GM21825 (cell line): ENCODE data around the gene CDV3.

Experiments used
- ATAC-seq: cut with Tn5 transposase; IDR thresholded peaks from one replicate; pipeline ENCODE4 v1.9.1; 2021; ENCODE audit warnings: mild to moderate bottlenecking, moderate library complexity; ENCODE audit not compliant: unreplicated experiment

CDV3 gene

DNA sequence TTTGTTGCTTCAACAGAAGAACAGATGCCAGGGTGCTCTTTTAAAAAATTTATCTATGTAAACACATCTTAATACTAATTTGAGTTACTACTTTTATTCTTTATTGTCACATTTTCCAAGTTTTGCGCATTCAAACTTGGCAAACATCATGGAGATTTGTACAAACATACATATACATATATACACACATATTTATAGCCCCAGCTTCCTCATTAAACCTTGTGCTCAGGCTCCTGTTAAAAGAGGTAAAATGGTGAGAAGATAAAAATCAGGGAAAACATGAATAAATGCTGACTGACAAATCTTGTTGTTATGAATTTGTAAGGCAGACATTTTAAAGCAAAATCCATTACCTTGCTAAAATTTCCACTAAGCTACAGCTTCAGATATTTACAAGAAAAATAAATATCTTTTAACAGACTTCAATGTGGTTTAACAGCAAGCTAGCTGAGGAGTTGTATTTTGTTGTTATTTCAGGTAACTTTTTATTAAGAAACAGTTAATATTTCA, 27.1 kb downstream of the CDV3 start:
- no peak for ATAC-seq

DNA sequence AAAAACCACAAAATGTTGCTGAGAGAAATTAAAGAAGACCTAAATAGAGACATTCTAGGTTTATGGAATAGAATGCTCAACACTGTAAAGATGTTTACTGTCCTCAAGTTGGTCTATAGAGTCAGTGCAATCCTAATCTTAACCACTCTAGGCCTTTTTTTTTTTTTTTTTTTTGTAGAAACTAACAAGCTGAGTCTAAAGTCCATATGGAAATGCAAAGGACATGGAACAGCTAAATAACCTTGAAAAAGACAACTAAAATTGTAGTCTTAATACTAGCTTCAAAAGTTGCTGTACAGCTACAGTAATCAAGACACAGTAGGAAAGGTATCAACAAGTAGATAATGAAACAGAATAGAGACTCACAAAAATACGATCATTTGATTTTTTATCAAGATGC, 32.9 kb downstream of the CDV3 start:
- no peak for ATAC-seq

DNA sequence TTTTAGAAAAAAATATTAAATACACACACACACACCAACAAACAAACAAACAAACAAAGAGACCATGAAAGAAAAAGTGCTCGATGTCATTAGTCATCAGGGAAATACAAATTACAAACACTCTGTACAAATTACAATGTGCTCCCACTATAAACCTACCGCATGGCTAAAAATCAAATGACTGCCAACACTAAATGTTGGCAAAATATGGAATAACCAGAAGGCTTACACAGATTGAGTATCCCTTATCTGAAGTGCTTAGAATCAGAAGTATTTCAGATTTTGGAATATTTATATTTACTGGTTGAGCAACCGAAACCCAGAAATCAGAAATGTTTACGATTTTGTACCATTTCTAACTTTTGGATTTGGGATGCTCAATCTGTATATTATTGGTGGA, 33.4 kb downstream of the CDV3 start:
- no peak for ATAC-seq

DNA sequence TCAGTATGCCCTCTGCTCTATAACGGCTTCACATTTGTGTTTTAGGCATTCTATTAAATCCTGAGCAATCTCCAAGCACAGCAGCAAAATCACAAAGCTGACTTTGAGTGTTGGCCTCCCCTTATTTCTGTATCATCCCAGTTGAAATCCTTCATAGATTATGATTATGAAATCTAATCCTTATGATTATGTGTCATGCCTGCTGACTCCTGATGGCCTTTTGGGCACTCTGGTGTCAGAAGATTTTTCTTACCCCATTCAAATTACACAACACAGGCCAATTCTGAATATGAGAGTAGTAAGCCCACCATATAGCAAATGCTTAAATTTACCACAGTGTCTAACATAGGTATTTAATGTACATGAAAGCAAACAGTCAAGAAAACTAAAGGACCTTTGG, 34.3 kb downstream of the CDV3 start:
- no peak for ATAC-seq

DNA sequence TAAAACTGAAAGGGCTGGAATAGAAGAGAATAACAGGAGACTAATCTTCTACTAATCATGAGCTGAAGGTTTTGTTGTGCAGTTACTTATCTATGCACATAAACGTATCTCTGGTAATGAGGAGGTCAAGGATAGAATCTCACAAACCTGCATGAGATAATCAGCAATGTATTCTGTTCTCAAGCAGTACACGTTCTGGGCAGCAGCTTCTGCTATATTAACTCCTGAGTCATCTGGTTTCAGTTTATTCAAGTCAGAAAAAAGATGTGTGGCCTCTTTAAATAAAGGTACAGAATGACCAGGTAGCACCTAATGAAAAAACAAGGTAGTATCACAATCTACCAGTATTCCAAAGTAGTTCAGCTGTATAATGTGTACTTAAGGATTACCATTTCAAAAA, 34.9 kb downstream of the CDV3 start:
- ATAC-seq, result no peak

DNA sequence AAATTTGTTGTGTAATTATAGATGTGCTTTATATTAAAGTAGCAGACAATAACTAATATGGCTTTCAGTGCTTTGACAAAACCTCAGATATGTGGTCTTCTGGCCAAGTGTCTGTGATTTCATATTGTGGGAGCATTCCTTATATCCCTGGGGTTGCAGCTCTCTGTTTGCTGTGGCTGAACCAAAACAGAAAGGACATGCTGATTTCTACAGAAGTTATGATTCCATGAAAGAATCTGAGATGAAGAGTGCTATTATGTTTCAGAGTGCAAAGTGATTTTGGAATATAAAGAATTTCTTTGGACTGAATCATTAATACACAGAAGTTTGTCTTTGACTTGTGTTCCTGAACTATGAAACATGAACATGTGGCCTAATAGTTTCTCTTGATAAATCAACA, 36.5 kb downstream of the CDV3 start:
- ATAC-seq, result no peak

DNA sequence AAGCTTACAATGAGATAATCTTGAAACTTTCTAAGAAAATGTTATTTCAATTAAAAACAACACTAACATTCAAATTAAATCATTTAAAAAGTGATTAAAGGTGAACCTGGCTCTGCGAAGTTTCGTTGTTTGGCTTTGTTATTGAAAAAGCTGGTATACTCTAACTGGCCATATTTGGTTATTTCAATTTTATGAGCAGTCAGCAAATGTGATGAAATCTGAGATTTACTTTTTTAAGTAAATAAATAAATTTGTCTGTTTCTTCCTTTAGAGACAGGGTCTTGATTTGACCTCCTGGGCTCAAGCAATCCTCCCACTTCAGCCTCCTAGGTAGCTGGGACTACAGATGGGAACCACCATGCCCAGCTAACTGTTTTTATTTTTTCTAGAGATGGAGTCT, 38.0 kb downstream of the CDV3 start:
- no peak for ATAC-seq

DNA sequence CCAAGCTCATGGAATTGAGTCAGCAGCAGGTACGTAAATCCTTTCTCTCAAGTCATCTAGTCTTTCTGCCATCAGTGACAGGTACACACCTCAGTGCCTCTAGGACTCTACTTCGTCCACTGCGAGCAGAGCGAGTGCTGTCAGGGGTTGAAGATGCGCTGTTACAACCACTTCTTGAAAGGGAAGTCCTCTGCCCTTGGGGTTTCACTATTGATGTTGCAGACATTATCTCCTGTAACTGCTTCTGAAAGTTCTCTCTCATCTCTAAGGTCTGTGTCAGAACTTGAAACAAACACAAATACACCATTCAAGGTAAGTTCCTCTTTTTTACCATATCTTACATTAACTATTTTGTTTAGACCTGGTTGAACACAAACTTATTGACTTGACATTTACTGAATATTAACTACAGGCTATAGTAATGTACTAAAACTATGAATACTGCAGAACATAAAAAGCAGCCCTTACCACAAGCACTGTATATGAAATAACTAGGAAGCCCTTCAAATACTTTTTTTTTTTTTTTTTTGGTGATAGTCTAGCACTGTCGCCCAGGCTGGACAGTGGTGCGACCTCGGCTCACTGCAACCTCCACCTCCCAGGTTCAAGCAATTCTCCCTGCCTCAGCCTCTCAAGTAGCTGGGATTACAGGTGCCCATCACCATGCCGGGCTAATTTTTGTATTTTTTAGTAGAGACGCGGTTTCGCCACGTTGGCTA, 46.7 kb downstream of the CDV3 start:
- ATAC-seq, result peak; percentile 98

DNA sequence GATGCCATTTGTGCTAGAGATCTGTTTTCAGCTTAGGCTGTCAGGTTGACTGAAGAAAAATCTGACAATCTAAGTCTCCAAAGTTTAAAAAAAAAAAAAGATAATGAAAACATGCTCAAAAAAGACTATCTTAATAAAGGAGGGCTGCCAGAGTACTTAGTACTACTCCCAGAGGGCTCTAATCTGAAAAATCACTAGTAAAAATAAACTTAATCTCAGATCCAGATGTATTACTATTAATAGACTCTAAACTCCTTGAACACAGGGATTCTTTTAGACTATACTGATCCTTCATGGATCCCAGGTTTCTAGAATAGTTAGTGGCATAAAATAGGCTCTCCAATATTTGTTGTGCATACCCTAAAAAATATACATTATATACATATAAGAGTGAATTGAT, 54.3 kb downstream of the CDV3 start:
- no peak for ATAC-seq

DNA sequence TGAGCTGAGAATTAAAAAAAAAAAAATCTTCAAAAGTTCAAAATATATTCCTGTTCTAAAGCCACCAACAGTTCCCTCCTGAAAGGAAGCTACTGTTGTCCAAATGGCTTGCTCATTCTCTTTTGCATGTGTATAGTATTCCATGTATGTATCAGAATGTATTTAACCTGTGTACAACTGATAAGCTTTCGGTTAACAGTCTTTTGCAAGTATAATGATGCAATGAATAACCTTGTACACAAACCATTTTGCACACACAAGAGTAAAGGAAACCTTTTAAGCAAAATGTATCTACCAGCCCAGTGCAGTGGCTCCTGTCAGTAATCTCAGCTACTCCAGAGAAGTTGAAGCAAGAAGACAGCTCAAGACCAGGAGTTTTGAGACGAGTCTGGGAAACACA, 55.7 kb downstream of the CDV3 start:
- ATAC-seq, result no peak

DNA sequence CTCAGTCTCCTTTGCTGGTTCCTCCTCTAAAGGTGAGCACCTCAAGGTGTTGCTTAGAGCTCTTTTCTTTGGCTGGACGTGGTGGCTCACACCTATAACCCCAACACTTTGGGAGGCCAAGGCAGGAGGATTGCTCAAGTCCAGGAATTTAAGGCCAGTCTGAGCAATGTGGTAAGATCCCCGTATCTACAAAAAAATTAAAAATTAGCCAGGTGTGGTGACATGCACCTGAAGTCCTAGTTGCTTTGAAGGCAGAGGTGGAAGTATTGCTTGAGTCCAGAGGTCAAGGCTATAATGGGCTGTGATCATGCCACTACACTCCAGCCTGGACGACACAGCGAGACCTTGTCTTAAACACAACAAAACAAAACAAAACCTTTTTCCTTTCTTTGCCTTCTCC, 60.0 kb downstream of the CDV3 start:
- no peak for ATAC-seq
